GM21528 (cell line): ENCODE data around the gene CD47.

Experiments used
- ATAC-seq: cut with Tn5 transposase; IDR thresholded peaks from one replicate; pipeline ENCODE4 v1.9.1; 2021; ENCODE audit warnings: mild to moderate bottlenecking, moderate library complexity; ENCODE audit not compliant: unreplicated experiment, low FRiP score

CD47 gene

GRCh38 chr3:108090701-108091497, at the start of gene CD47:
CD47 (minus strand) TSS chr3:108091031; CDS start chr3:108090908, 123 bp downstream.
- ATAC-seq: peak; percentile 71

GRCh38 chr3:108137460-108137814, 46.6 kb upstream of the CD47 start:
- no peak for ATAC-seq

DNA sequence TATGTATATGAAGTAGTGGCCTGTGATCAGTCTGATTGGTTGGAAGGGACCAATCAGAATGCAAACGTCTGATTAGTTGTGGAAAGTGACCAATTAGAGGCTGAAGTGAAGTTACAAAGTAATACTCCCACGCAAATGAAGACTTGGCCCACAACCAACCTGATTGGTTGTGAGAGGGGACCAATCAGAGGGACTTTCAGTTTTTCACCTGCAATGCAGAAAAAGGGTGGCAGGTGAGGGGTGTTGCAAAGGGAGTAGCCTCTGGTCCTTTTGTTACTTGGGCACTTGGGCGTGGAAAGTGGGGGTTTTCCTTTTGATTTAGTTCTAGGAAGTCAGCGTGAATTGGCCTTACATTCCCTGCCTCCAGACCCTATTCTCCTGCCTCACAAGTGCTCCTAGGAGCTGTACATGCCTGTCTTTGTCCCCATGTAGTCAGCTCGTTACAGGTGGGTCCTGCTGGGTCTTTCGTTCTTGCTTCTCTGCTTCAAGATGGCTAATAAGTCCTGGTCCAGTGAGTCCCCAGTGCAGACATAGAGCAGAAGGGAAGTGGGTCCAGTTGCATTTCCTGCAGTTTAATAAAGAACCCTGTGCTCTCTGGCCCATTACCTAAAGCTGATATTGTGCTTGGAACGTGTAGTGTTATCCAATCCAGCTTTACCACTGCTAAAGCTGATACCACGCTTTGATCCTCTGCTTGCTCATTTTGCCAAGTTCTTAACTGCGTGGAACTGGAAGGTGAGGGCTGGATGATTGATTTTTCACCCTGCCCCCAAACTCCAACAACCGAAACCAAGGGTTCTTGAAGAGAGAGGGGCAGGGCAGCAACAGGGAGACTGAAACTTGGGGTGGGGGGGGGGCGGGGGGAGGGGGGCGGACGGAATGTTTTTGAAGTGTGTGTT, 46.0 kb upstream of the CD47 start:
- ATAC-seq: no peak

- peak; percentile 41 for ATAC-seq
Measured at GRCh38 chr3:108134555-108134880, 43.7 kb upstream of the CD47 start.

GRCh38 chr3:108133858-108134554, 43.2 kb upstream of the CD47 start:
- ATAC-seq: peak; percentile 43

DNA sequence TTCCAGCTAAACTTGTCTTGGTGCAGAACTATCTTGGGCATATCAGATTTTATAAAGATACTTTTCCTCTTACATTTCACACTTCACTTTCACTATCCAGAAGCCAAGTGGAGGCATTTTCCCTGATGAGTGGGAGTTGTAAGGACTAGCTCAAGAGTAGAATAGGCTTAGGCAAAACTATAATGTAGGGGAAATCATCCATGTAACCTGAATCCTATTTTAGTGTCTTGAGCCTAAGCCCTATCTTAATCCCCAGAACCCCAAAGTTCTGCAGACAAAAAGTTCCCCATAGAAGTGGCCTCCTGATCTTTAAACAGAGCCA, 42.2 kb upstream of the CD47 start:
- no peak for ATAC-seq

DNA sequence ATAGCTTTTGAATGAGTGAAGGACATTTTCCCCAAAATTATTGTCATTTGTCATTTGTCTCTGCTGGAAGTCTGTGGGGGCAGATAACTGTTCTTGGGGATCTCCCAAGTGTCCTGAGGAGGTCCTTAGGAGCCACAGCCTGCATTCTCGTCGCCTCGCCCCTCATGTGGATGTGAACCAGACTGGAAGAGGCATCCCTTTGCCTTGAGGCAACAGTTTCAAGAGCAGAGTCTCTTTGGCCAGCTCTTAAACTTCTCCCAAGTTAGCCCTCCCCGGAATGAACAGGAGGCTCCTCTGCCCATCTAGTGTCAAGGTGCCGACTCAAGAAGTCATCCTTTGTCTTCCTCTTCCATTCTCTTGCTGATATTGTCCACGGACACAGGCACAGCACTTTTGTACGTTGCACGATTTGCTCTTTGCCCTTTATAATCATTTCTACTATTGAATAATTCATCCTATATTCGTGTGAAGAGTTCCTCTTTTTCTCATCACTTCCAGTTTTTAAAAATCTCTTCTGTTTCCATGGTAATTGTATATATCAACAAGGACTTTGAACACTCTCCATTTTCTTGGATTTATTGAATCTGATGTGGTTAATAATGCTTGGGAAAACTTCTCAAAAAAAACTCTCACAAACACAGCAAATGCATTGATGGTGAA, 40.8 kb upstream of the CD47 start:
- ATAC-seq: no peak

DNA sequence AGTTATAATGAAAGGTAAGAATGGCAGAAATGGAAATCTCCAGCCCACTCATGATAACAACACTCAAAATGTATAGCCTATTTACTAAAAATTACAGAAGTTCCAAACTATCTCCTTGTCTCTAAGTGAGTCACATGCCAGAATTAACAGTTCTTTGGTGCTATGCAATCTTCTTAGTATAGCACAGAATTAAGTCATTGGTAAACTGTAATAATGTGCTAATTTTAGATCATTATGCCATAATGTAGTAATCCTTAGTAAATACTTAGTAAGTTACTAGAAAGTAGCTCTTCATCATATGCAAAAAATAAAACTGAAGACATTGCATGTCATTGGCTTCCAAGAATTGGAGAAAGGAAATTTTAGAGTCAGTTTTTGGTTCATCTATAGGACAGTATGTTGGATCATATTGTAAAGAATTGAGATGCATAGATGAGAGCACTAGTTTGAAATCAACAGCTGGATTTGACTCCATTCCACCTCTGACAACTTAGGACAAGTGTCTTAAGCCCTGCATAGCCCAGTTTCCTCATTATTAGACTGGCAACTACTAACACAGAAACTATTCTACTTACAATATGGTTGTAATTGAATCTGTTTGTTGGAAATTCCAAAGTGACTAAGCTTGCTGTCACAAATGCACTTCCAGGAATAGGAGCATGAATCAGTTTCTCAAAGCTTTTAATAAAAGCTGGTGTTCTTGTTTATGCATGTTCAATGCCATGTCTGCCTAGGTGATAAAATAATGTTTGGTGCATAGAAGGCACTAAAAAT, 40.1 kb upstream of the CD47 start:
- ATAC-seq: no peak

- ATAC-seq: no peak
Measured at GRCh38 chr3:108130236-108130635, 39.4 kb upstream of the CD47 start.

DNA sequence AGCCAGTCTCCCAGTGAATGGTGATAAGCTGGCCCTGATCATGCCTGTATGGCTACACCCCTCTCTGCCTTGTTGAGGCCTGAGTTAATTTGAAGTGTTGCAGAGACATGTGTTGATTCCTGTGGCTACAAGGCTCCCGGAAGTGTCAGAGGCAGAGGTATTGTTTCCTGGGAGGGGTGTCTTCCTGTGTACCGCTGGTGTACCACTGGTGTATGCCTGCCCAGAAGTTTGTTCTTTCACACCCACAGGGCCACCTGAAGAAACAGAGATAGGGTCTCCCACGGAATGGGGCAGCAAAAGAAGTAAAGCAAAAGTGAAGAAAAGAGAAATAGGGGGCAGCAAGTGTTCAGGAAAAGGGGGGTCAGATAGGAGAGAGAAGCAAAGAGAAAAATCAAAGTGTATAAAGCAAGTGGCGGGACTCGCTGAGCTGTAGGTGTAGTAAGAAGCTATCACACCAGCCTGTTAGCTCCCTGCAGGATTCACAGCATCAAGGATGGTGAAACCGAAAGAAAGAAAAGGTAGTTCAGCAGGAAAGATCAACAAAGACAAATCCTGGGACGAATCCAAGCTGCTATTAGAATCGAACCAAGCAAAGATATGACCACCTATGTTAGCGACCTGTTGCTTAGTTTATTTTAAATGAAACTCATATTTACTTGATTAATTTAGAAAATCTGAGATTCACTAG, 36.6 kb upstream of the CD47 start:
- no peak for ATAC-seq

GRCh38 chr3:108126348-108126747, 35.5 kb upstream of the CD47 start:
- no peak for ATAC-seq

GRCh38 chr3:108125550-108126071, 34.8 kb upstream of the CD47 start:
- peak; percentile 62 for ATAC-seq

- peak; percentile 3 for ATAC-seq
Measured at GRCh38 chr3:108125153-108125543, 34.3 kb upstream of the CD47 start.

GRCh38 chr3:108124337-108125152, 33.7 kb upstream of the CD47 start:
- peak; percentile 89 for ATAC-seq

DNA sequence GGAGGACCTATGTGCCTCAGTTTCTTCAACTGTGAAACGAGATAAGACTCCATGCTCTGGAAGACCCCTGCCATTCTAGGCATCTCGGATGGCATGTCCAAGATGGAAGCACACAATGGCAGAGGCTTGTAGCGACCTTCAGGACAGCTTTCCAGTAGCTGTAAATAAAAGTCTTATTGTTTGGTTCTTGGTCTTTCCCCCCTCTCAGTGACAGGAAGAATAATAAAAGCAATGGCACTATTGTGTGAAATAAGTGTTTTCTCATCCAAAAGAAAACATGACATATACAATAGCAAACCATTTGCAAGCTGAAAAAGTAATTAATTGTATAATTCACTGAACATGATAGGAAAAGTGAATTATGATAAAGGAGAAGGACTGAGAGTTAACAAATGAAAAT, 32.5 kb upstream of the CD47 start:
- ATAC-seq: no peak

DNA sequence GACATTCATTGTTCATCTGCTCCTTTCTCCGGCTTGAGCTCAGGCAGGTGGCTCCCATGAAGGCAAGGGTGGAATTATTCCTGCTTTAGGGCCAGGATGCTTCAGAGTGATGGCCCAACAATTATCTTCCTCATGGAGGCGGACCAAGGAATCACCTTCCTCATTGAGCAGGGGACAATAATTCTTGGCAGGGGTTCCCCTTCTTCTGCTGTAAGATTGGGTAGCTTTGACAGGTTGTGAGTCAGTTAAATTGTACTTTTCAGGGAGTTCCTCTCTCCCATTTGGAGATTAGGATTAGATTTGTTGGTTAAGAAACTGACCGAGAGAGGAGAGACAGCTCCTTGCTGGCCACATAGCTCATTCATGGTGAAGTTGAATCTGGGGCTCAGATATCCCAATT, 31.4 kb upstream of the CD47 start:
- ATAC-seq: no peak

- no peak for ATAC-seq
Measured at GRCh38 chr3:108119398-108120104, 28.7 kb upstream of the CD47 start.
